Measurements from ENCODE around the gene PRKAG2.

- TF ChIP-seq GATA2 (IDR thresholded peaks at IDR 0.05; ENCODE audit: low read depth, low read length) (no peak), GATA3 (IDR thresholded peaks at IDR 0.05; ENCODE audit: low read depth, low read length) (no peak)
These were observed 286.7 kb downstream of the PRKAG2 start for GRCh38 chr7:151590071-151590849.

Measured in SH-SY5Y (cell line).